Heart left ventricle (tissue), 16 donors: ENCODE results near the gene TRPV3. TPM values are rescaled to one million over a fixed set of nuclear protein-coding genes. Genes with fewer than 3 reads are reported as not detected.

Experiments
- ATAC-seq, 4 donors: fragments of 200-7000 bp; cut with Tn5 transposase; one replicate each; pipeline ENCODE4 v1.9.1; 2020 to 2022; ENCODE audit warnings: moderate library complexity in 4 of 4, mild to moderate bottlenecking in 3 of 4, moderate number of reproducible peaks in 1 of 4
- DNase-seq, 5 donors: peaks; one replicate each; pipeline ENCODE4 v3.0.0-alpha.2; 2020
- H3K27ac ChIP-seq, 12 donors: fragments of 200-600 bp; sonication (generic) in 4 of 12; one replicate each; pipeline versions ENCODE4 v1.5.0 to v1.8.0; 2016 to 2022; ENCODE audit warnings: mild to moderate bottlenecking in 2 of 12
- H3K27me3 ChIP-seq, 9 donors: fragments of 200-600 bp; sonication (generic) in 2 of 9; one replicate each; pipeline versions ENCODE4 v1.5.1 to v1.8.0; 2016 to 2022; ENCODE audit warnings: mild to moderate bottlenecking in 3 of 9
- H3K36me3 ChIP-seq, 9 donors: fragments of 200-600 bp; sonication (generic) in 2 of 9; one replicate each; pipeline versions ENCODE4 v1.5.0 to v1.8.0; 2018 to 2022; ENCODE audit warnings: mild to moderate bottlenecking in 2 of 9
- H3K4me1 ChIP-seq, 12 donors: fragments of 200-600 bp; sonication (generic) in 4 of 12; one replicate each; pipeline versions ENCODE4 v1.5.0 to v1.8.0; 2016 to 2022; ENCODE audit warnings: mild to moderate bottlenecking in 3 of 12
- H3K4me3 ChIP-seq, 12 donors: fragments of 200-600 bp; sonication (generic) in 4 of 12; one replicate each; pipeline versions ENCODE4 v1.5.0 to v1.8.0; 2017 to 2022; ENCODE audit warnings: mild to moderate bottlenecking in 9 of 12, moderate library complexity in 4 of 12
- H3K9me3 ChIP-seq, 12 donors: fragments of 200-600 bp; sonication (generic) in 4 of 12; one replicate each; pipeline versions ENCODE4 v1.5.0 to v1.8.0; 2016 to 2022; ENCODE audit warnings: mild to moderate bottlenecking in 1 of 12
- CTCF ChIP-seq, 12 donors: fragments of 200-600 bp; sonication (generic) in 4 of 12; IDR thresholded peaks; one replicate each; pipeline versions ENCODE4 v1.5.0 to v1.8.0; 2018 to 2022; ENCODE audit warnings: antibody characterized with exemption in 12 of 12, mild to moderate bottlenecking in 5 of 12
- POLR2A ChIP-seq, 2 donors: fragments of 450-650 bp; IDR thresholded peaks; one replicate each; pipeline ENCODE4 v1.6.1; 2017; ENCODE audit warnings: antibody characterized with exemption in 2 of 2, mild to moderate bottlenecking in 2 of 2, moderate library complexity in 2 of 2
- WGBS, 4 donors: extraction: QIAGEN DNeasy Blood & Tissue Kit in 2 of 4; methylation state at CpG; one replicate each; pipeline versions ENCODE4 v1.1.5 to v1.1.7; 2013 to 2018; 5-methylcytosine and 5-hydroxymethylcytosine counted together
- intact Hi-C, 10 donors: fragments of 100-400 bp; cut with DNase I; formaldehyde crosslinking; loops; one replicate each; pipeline versions ENCODE4 v1.11.1 to v1.14.2; 2022
- long read RNA-seq, 3 donors: library from polyadenylated mRNA; unstranded; transcript quantifications; one replicate each; pipeline ENCODE4 v2.0.0, GENCODE V29; 2020 to 2021
- polyA plus RNA-seq, 2 donors: library from polyadenylated mRNA; stranded (reverse); fragments of 200-250 nt; gene quantifications; one replicate each; pipeline ENCODE4 v1.2.3, GENCODE V29; 2013
- total RNA-seq, 9 donors: library from RNA; depleted of rRNA in 2 of 9; stranded (reverse); fragments of >200 nt in 2 of 9; fragmentation: NEBNext Ultra II Directional in 3 of 9; extraction: Animal tissue kit (Norgen Biotek cat#: 25700) in 3 of 9; gene quantifications; one replicate each; pipeline versions ENCODE4 v1.1.0 to v1.2.4, GENCODE V29; 2016 to 2023
- donor health status: ischemic (EF 13 %, LVEDD 7.1; RV severe dilation, severe dysfunction).
- donor health status: healthy with polysubstance abuse.
- donor health status: DM: no; HTN: yes; CAD: no.
- donor health status: DM: no; HTN: no; CAD: no.
- donor health status: ischemic (EF 25% LVEDD 6.9; RV normal size, moderate dysfunction).
- donor health status: ischemic (EF 25% LVEDD 5.7; RV mildly dilated, moderate dysfunction).
- donor health status: healthy.
- donor health status: DM: yes; HTN: yes; CAD: no.
- donor health status: ischemic (EF 35%, LVEDD 5.7; RV mildly dilated, moderate dysfunction).
- donor health status: nonischemic (EF 11% LVEDD 7.7; RV severe dilation, severe dysfunction).
- donor health status: DM: yes; HTN: yes; CAD: no.
- donor health status: PGD.
- donor health status: ischemic (EF 29% LVEDD 5.4; RV normal size, mild dysfunction).
- donor health status: nonischemic (EF 23%, LVEDD 6.1; RV moderate dilation, normal function).

TRPV3 gene
- total RNA-seq (1 to 10 TPM in 4 of 9 donors, under 1 TPM in 4, not detected in 1; 0.25 to 1.7 (median 0.97) TPM), polyA plus RNA-seq (under 1 TPM; 0.32 to 0.65 TPM)
- long read RNA-seq, donor 1 = 0 reads
- long read RNA-seq, donor 2, partial matches to known transcripts = 1 of 1 reads
- long read RNA-seq, donor 2, other reads (novel, unspliced or antisense) = 0 of 1 reads
- long read RNA-seq, donor 3, partial matches to known transcripts = 0 of 1 reads
- long read RNA-seq, donor 3, other reads (novel, unspliced or antisense) = 1 of 1 reads

- no peaks in the 10 kb centered on the region for H3K9me3 ChIP-seq
- H3K27me3 ChIP-seq = peaks cover 0 to 3% (median 0%) of the 10 kb centered on the region in 9 donors
- DNase-seq = no peak
- H3K4me3 ChIP-seq = no peak within 1 kb of the TSS
- H3K27ac ChIP-seq = no peak within 1 kb of the TSS
- intact Hi-C loops = no loop called here
- WGBS, 4 donors = 67 to 84% (median 76%) methylated on average over 19 to 23 of the region's 23 CpGs
- H3K4me1 ChIP-seq = peaks cover 0 to 3% (median 0%) of the 10 kb centered on the region in 12 donors
- no peak for ATAC-seq
- H3K36me3 ChIP-seq = no peaks in the 10 kb centered on the region
- TF ChIP-seq POLR2A (IDR thresholded peaks at IDR 0.05) (no peak), CTCF (IDR thresholded peaks at IDR 0.05) (no peak)
Measured at GRCh38 chr17:3557768-3558583, at the start of gene TRPV3. Gene TRPV3 (minus strand): TSS chr17:3557812. CDS start chr17:3554850, 2,962 bp downstream.

GRCh38 chr17:3603870-3604259 is 46.3 kb upstream of the TRPV3 start:
- no peak for TF ChIP-seq POLR2A (IDR thresholded peaks at IDR 0.05)
- no peak for TF ChIP-seq CTCF (IDR thresholded peaks at IDR 0.05)
- no peak overlapping the region for H3K4me3 ChIP-seq
- H3K36me3 ChIP-seq = peaks cover 0 to 53% (median 27%) of the 10 kb centered on the region in 9 donors
- H3K27ac ChIP-seq = no peak overlapping the region
- no peaks in the 10 kb centered on the region for H3K4me1 ChIP-seq
- no peaks in the 10 kb centered on the region for H3K27me3 ChIP-seq
- no peak for ATAC-seq
- intact Hi-C loops = no loop called here
- 81 to 87% (median 86%) methylated on average over 4 of the region's 4 CpGs for WGBS, 4 donors
- DNase-seq = no peak
- H3K9me3 ChIP-seq = no peaks in the 10 kb centered on the region

GRCh38 chr17:3603119-3603869 is 45.7 kb upstream of the TRPV3 start:
- Histone ChIP-seq H3K4me3 (no peak overlapping the region), H3K27ac (no peak overlapping the region), H3K36me3 (peaks cover 0 to 49% (median 26%) of the 10 kb centered on the region in 9 donors), H3K27me3 (no peaks in the 10 kb centered on the region), H3K9me3 (no peaks in the 10 kb centered on the region), H3K4me1 (no peaks in the 10 kb centered on the region)
- intact Hi-C loops = no loop called here
- DNase-seq (no peak), ATAC-seq (no peak)
- no peak for TF ChIP-seq POLR2A (IDR thresholded peaks at IDR 0.05)
- no peak for TF ChIP-seq CTCF (IDR thresholded peaks at IDR 0.05)
- WGBS, 4 donors = 91 to 95% (median 93%) methylated on average over 17 of the region's 17 CpGs

GRCh38 chr17:3602499-3602898 is 44.9 kb upstream of the TRPV3 start:
- ATAC-seq = peak in 2 of 4 donors; percentile 27 to 33
- no peak overlapping the region for H3K27ac ChIP-seq
- H3K9me3 ChIP-seq = no peaks in the 10 kb centered on the region
- peaks cover 0 to 45% (median 20%) of the 10 kb centered on the region in 9 donors for H3K36me3 ChIP-seq
- TF ChIP-seq POLR2A (IDR thresholded peaks at IDR 0.05) = no peak
- TF ChIP-seq CTCF (IDR thresholded peaks at IDR 0.05) = peak; percentile 32 to 58 (median 46)
- no peaks in the 10 kb centered on the region for H3K4me1 ChIP-seq
- no peak overlapping the region for H3K4me3 ChIP-seq
- 59 to 76% (median 69%) methylated on average over 16 of the region's 16 CpGs for WGBS, 4 donors
- no peaks in the 10 kb centered on the region for H3K27me3 ChIP-seq
- DNase-seq = no peak
- intact Hi-C loops = no loop called here
